CD4-positive, CD25-positive, alpha-beta regulatory T cell (primary cell): ENCODE data around the gene IFNAR1. TPM values are rescaled to one million over a fixed set of nuclear protein-coding genes. Genes with fewer than 3 reads are reported as not detected.

ENCODE experiments used
- ATAC-seq, 2 donors: fragments of 150-1000 bp; cut with Tn5 transposase; one replicate each; pipeline ENCODE4 v1.10.0; 2021; ENCODE audit warnings: low read depth in 2 of 2, moderate number of reproducible peaks in 2 of 2, moderate library complexity in 1 of 2
- DNase-seq, 3 donors: peaks; one replicate each; pipeline versions ENCODE4 v3.0.0 to v3.0.0-alpha.2; 2012 to 2022; ENCODE audit warnings: mixed read lengths in 1 of 3
- H3K27ac ChIP-seq: one replicate; pipeline ENCODE4 v1.7.0; 2013; ENCODE audit warnings: mild to moderate bottlenecking, low read length; ENCODE audit not compliant: insufficient read depth, poor library complexity, severe bottlenecking
- H3K27me3 ChIP-seq: one replicate; pipeline ENCODE4 v1.7.0; 2013; ENCODE audit warnings: low read length; ENCODE audit not compliant: control insufficient read depth, insufficient read depth
- H3K36me3 ChIP-seq: one replicate; pipeline ENCODE4 v1.7.0; 2013; ENCODE audit warnings: mild to moderate bottlenecking, low read length, moderate library complexity; ENCODE audit not compliant: control insufficient read depth, insufficient read depth
- H3K4me1 ChIP-seq: 2 replicates; pipeline ENCODE4 v1.7.0; 2013; ENCODE audit warnings: mild to moderate bottlenecking, low read length; ENCODE audit not compliant: insufficient read depth, control insufficient read depth, poor library complexity, severe bottlenecking
- H3K4me3 ChIP-seq: one replicate; pipeline ENCODE4 v1.7.0; 2013; ENCODE audit warnings: low read depth, mild to moderate bottlenecking, low read length, moderate library complexity
- H3K9me3 ChIP-seq, 2 experiments: 1 replicate in 1 of 2; 2 replicates in 1 of 2; pipeline ENCODE4 v1.7.0; 2013; ENCODE audit warnings: low read length in 2 of 2, mild to moderate bottlenecking in 1 of 2, moderate library complexity in 1 of 2; ENCODE audit not compliant: control insufficient read depth in 2 of 2
- H3K27ac Mint-ChIP-seq, 3 donors: one replicate each; pipeline ENCODE4 v1.8.0; 2020 to 2022; ENCODE audit warnings: mild to moderate bottlenecking in 3 of 3, mixed read lengths in 3 of 3, moderate library complexity in 2 of 3
- H3K27me3 Mint-ChIP-seq: one replicate; pipeline ENCODE4 v1.8.0; 2022; ENCODE audit warnings: mild to moderate bottlenecking, mixed read lengths
- H3K36me3 Mint-ChIP-seq: one replicate; pipeline ENCODE4 v1.8.0; 2020; ENCODE audit warnings: mixed read lengths
- H3K4me1 Mint-ChIP-seq, 4 donors: one replicate each; pipeline ENCODE4 v1.8.0; 2020 to 2022; ENCODE audit warnings: mixed read lengths in 4 of 4, mild to moderate bottlenecking in 1 of 4
- H3K4me3 Mint-ChIP-seq, 4 donors: one replicate each; pipeline ENCODE4 v1.8.0; 2020 to 2022; ENCODE audit warnings: mild to moderate bottlenecking in 4 of 4, mixed read lengths in 4 of 4, moderate library complexity in 3 of 4
- H3K9me3 Mint-ChIP-seq, 7 donors: one replicate each; pipeline ENCODE4 v1.8.0; 2020 to 2022; ENCODE audit warnings: mixed read lengths in 7 of 7, mild to moderate bottlenecking in 3 of 7, moderate library complexity in 2 of 7
- polyA plus RNA-seq, 4 donors: library from polyadenylated mRNA; unstranded; fragments of 300-500 nt; fragmentation: Illumina TruSeq; gene quantifications; one replicate each; pipeline ENCODE4 v1.2.3, GENCODE V29; 2021
- total RNA-seq: library from RNA; stranded (reverse); gene quantifications from one replicate; pipeline ENCODE4 v1.2.3, GENCODE V29; 2022

IFNAR1 gene
- total and polyA plus RNA-seq, 5 donors from 2014 or later: 23.9 to 93.8 (median 67.8) TPM

- no peaks in the 10 kb centered on the region for H3K27me3 Mint-ChIP-seq
- DNase-seq: peak in 2 of 3 donors; percentile 36 to 88
- H3K27ac Mint-ChIP-seq: peak overlapping the region; percentile 93 to 94 (median 94)
- peaks cover 0 to 4% (median 0%) of the 10 kb centered on the region in 7 donors for H3K9me3 Mint-ChIP-seq
- peaks cover 17 to 65% (median 43%) of the 10 kb centered on the region in 4 donors for H3K4me1 Mint-ChIP-seq
- peaks cover 12% of the 10 kb centered on the region for H3K36me3 Mint-ChIP-seq
- Histone ChIP-seq H3K4me1 (peaks cover 32% of the 10 kb centered on the region), H3K36me3 (peaks cover 11% of the 10 kb centered on the region), H3K9me3 (no peaks in the 10 kb centered on the region), H3K27ac (peak overlapping the region; percentile 58), H3K4me3 (peak overlapping the region; percentile 58), H3K27me3 (no peaks in the 10 kb centered on the region)
- ATAC-seq: peak; percentile 70 to 73
- H3K4me3 Mint-ChIP-seq: peak overlapping the region; percentile 2 to 89 (median 54)
Measured at GRCh38 chr21:33299181-33299752, 25.5 kb upstream of the IFNAR1 start.

- Mint-ChIP-seq H3K9me3 (peaks cover 0 to 4% (median 0%) of the 10 kb centered on the region in 7 donors), H3K27me3 (no peaks in the 10 kb centered on the region), H3K36me3 (peaks cover 7% of the 10 kb centered on the region), H3K4me1 (peaks cover 25 to 68% (median 46%) of the 10 kb centered on the region in 4 donors), H3K27ac (peak overlapping the region; percentile 48 to 93 (median 84)), H3K4me3 (peak overlapping the region; percentile 6 to 89 (median 69))
- DNase-seq (peak in 1 of 3 donors; percentile 25), ATAC-seq (peak in 1 of 2 donors; percentile 10)
- H3K27me3 ChIP-seq: no peaks in the 10 kb centered on the region
- H3K36me3 ChIP-seq: peaks cover 8% of the 10 kb centered on the region
- H3K4me1 ChIP-seq: peaks cover 32% of the 10 kb centered on the region
- H3K27ac ChIP-seq: no peak overlapping the region
- H3K9me3 ChIP-seq: no peaks in the 10 kb centered on the region
- peak overlapping the region; percentile 19 for H3K4me3 ChIP-seq
Measured at GRCh38 chr21:33300701-33301631, 23.8 kb upstream of the IFNAR1 start.

GRCh38 chr21:33301632-33302002, 23.2 kb upstream of the IFNAR1 start:
- peak overlapping the region in 2 of 3 donors; percentile 84 to 93 for H3K27ac Mint-ChIP-seq
- peaks cover 25 to 68% (median 46%) of the 10 kb centered on the region in 4 donors for H3K4me1 Mint-ChIP-seq
- Histone ChIP-seq H3K27me3 (no peaks in the 10 kb centered on the region), H3K4me1 (peaks cover 32% of the 10 kb centered on the region), H3K27ac (no peak overlapping the region), H3K36me3 (peaks cover 3% of the 10 kb centered on the region), H3K4me3 (no peak overlapping the region), H3K9me3 (no peaks in the 10 kb centered on the region)
- H3K4me3 Mint-ChIP-seq: peak overlapping the region in 3 of 4 donors; percentile 6 to 67 (median 55)
- peaks cover 3% of the 10 kb centered on the region for H3K36me3 Mint-ChIP-seq
- H3K9me3 Mint-ChIP-seq: peaks cover 0 to 3% (median 0%) of the 10 kb centered on the region in 7 donors
- no peaks in the 10 kb centered on the region for H3K27me3 Mint-ChIP-seq
- DNase-seq (no peak), ATAC-seq (no peak)

- H3K4me3 ChIP-seq: no peak overlapping the region
- DNase-seq (no peak), ATAC-seq (no peak)
- H3K36me3 ChIP-seq: peaks cover 3% of the 10 kb centered on the region
- Mint-ChIP-seq H3K4me1 (peaks cover 25 to 68% (median 46%) of the 10 kb centered on the region in 4 donors), H3K36me3 (peaks cover 2% of the 10 kb centered on the region), H3K27ac (peak overlapping the region in 1 of 3 donors; percentile 86), H3K4me3 (peak overlapping the region in 2 of 4 donors; percentile 2 to 67), H3K9me3 (peaks cover 0 to 2% (median 0%) of the 10 kb centered on the region in 7 donors), H3K27me3 (peaks cover 2% of the 10 kb centered on the region)
- H3K27ac ChIP-seq: no peak overlapping the region
- H3K4me1 ChIP-seq: peaks cover 32% of the 10 kb centered on the region
- no peaks in the 10 kb centered on the region for H3K27me3 ChIP-seq
- no peaks in the 10 kb centered on the region for H3K9me3 ChIP-seq
Measured at GRCh38 chr21:33302055-33302454, 22.7 kb upstream of the IFNAR1 start.

- Mint-ChIP-seq H3K9me3 (peaks cover 0 to 2% (median 0%) of the 10 kb centered on the region in 7 donors), H3K36me3 (no peaks in the 10 kb centered on the region), H3K4me3 (peak overlapping the region in 1 of 4 donors; percentile 2), H3K27ac (no peak overlapping the region), H3K27me3 (peaks cover 4% of the 10 kb centered on the region), H3K4me1 (peaks cover 25 to 65% (median 42%) of the 10 kb centered on the region in 4 donors)
- Histone ChIP-seq H3K36me3 (no peaks in the 10 kb centered on the region), H3K9me3 (no peaks in the 10 kb centered on the region), H3K27ac (no peak overlapping the region), H3K4me1 (peaks cover 32% of the 10 kb centered on the region), H3K4me3 (no peak overlapping the region), H3K27me3 (no peaks in the 10 kb centered on the region)
- DNase-seq: no peak
- ATAC-seq: no peak
Measured at GRCh38 chr21:33302796-33303195, 22.0 kb upstream of the IFNAR1 start.

GRCh38 chr21:33305344-33305671, 19.5 kb upstream of the IFNAR1 start:
- H3K36me3 Mint-ChIP-seq: no peaks in the 10 kb centered on the region
- no peak overlapping the region for H3K4me3 Mint-ChIP-seq
- ATAC-seq: no peak
- Histone ChIP-seq H3K27ac (no peak overlapping the region), H3K36me3 (no peaks in the 10 kb centered on the region), H3K4me1 (peaks cover 17% of the 10 kb centered on the region), H3K4me3 (no peak overlapping the region), H3K27me3 (no peaks in the 10 kb centered on the region), H3K9me3 (no peaks in the 10 kb centered on the region)
- peaks cover 0 to 2% (median 0%) of the 10 kb centered on the region in 7 donors for H3K9me3 Mint-ChIP-seq
- H3K4me1 Mint-ChIP-seq: peaks cover 18 to 52% (median 26%) of the 10 kb centered on the region in 4 donors
- DNase-seq: no peak
- H3K27ac Mint-ChIP-seq: peak overlapping the region in 1 of 3 donors; percentile 80
- peaks cover 4% of the 10 kb centered on the region for H3K27me3 Mint-ChIP-seq

GRCh38 chr21:33305938-33306337, 18.8 kb upstream of the IFNAR1 start:
- ATAC-seq (no peak), DNase-seq (no peak)
- H3K9me3 ChIP-seq: no peaks in the 10 kb centered on the region
- Mint-ChIP-seq H3K4me1 (peaks cover 13 to 45% (median 22%) of the 10 kb centered on the region in 4 donors), H3K4me3 (no peak overlapping the region), H3K9me3 (peaks cover 0 to 2% (median 0%) of the 10 kb centered on the region in 7 donors), H3K36me3 (no peaks in the 10 kb centered on the region), H3K27ac (no peak overlapping the region), H3K27me3 (peaks cover 4% of the 10 kb centered on the region)
- no peaks in the 10 kb centered on the region for H3K36me3 ChIP-seq
- no peaks in the 10 kb centered on the region for H3K27me3 ChIP-seq
- H3K27ac ChIP-seq: no peak overlapping the region
- no peak overlapping the region for H3K4me3 ChIP-seq
- H3K4me1 ChIP-seq: peaks cover 12% of the 10 kb centered on the region
